NCI-H146 (cell line): ENCODE data around the gene MBD3L3.
"Not testable (repeated sequence)": the region's sequence is repeated elsewhere in the genome, so short reads cannot be mapped to it uniquely, and the experiment has no call there.

Source experiments
- DNase-seq: peaks from one replicate; lab custom pipeline; 2025; lab: John Stamatoyannopoulos, UW

The MBD3L3 gene

GRCh38 chr19:7063339-7063738 is 4.9 kb upstream of the MBD3L3 start:
- no peak for DNase-seq

GRCh38 chr19:7059977-7060376 is 1.5 kb upstream of the MBD3L3 start:
- not testable (repeated sequence) for DNase-seq

DNA sequence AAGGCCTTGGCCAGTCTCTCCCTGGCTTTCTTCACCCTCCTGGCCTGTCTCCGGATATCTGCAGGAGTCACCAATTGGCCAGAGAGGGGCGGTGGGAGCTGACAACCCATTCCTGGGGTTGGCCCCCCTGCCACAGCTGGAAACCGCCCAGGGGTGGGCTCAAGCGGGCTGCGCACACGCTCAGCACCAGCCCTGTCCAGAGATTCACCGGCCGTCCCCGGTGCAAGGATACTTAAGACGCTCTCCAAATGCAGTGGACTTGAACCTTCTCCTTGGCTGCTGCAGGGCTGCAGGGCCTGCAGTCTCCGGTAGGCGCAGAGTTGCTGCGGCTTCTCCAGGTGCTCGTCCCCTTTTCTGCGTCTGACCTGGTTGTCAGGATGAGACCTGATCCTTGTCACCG is 2.1 kb downstream of the MBD3L3 start:
- not testable (repeated sequence) for DNase-seq

DNA sequence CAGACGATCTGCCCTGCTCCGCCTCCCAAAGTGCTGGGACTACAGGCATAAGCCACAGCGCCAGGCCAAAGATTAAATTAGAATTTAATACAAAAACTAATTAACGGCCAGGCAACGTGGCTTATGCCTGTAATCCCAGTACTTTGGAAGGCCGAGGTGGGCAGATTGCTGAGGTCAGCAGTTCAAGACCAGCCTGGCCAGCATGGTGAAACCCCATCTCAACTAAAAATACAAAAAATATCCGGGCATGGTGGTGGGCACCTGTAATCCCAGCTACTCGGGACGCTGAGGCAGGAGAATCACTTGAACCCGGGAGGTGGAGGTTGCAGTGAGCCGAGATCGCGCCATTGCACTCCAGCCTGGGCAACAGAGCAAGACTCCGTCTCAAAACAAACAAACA is 2.8 kb downstream of the MBD3L3 start:
- DNase-seq = not testable (repeated sequence)

DNA sequence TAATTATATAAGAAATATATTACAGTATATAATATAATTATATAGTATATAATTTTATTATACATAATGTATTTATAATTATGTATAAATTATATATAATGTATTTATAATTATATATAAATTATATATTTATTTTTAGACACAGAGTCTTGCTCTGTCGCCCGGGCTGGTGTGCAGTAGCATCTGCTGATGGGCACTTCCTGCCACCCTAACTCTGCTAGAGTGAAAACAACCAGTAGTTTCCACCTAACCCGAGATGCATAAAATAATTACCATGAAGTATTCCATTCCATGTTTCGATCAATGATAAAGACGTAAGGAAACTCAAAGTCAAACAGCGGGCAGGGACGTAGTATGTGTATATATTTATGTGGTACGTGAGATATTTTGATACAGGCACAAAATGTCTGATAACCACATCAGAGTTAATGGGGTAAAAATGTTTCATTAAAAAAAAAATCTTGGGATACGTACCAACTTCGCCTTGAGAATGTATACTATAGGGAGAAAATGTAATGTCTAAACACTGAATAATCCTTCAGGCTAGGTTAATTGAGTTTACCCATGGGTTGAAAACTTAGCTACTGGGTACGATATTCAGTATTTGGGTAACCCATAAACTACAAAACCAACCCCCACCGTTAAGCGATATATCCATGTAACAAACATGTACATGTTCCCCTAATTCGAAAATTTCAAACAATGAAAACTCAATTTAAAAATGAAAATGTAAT is 3.7 kb downstream of the MBD3L3 start:
- not testable (repeated sequence) for DNase-seq

GRCh38 chr19:7052896-7053295 is 5.6 kb downstream of the MBD3L3 start:
- DNase-seq = not testable (repeated sequence)

- DNase-seq = not testable (repeated sequence)
These were observed 7.1 kb downstream of the MBD3L3 start for GRCh38 chr19:7051421-7051820.

GRCh38 chr19:7049021-7049420 is 9.5 kb downstream of the MBD3L3 start, which contains the start of gene MBD3L2:
Gene MBD3L2, plus strand, starts transcription at chr19:7049321. Its CDS starts 53 bp downstream, at chr19:7049374.
- DNase-seq = not testable (repeated sequence)

GRCh38 chr19:7041563-7041962 is 16.9 kb downstream of the MBD3L3 start:
- not testable (repeated sequence) for DNase-seq

GRCh38 chr19:7040079-7040478 is 18.4 kb downstream of the MBD3L3 start, which contains the start of gene MBD3L4:
Gene MBD3L4, minus strand, starts transcription at chr19:7040179. Its CDS starts 35 bp downstream, at chr19:7040144.
- DNase-seq = not testable (repeated sequence)

- DNase-seq = not testable (repeated sequence)
These were observed 28.2 kb downstream of the MBD3L3 start, which contains the start of gene MBD3L5 for GRCh38 chr19:7030278-7030677. Gene MBD3L5, plus strand, starts transcription at chr19:7030578. Its CDS starts 34 bp downstream, at chr19:7030612.

- not testable (repeated sequence) for DNase-seq
These were observed 29.7 kb downstream of the MBD3L3 start for GRCh38 chr19:7028790-7029189.

- not testable (repeated sequence) for DNase-seq
These were observed 37.1 kb downstream of the MBD3L3 start, which contains the start of gene MBD3L2B for GRCh38 chr19:7021331-7021730. Gene MBD3L2B, minus strand, starts transcription at chr19:7021431. Its CDS starts 34 bp downstream, at chr19:7021397.

- no peak for DNase-seq
These were observed 39.6 kb downstream of the MBD3L3 start for GRCh38 chr19:7018828-7019227.

GRCh38 chr19:7013678-7014077 is 44.8 kb downstream of the MBD3L3 start:
- no peak for DNase-seq

GRCh38 chr19:7010722-7011593 is 47.5 kb downstream of the MBD3L3 start:
- no peak for DNase-seq

GRCh38 chr19:7007859-7008258 is 50.6 kb downstream of the MBD3L3 start:
- no peak for DNase-seq
